ENCODE measurements around the gene SLC16A10.

DNA sequence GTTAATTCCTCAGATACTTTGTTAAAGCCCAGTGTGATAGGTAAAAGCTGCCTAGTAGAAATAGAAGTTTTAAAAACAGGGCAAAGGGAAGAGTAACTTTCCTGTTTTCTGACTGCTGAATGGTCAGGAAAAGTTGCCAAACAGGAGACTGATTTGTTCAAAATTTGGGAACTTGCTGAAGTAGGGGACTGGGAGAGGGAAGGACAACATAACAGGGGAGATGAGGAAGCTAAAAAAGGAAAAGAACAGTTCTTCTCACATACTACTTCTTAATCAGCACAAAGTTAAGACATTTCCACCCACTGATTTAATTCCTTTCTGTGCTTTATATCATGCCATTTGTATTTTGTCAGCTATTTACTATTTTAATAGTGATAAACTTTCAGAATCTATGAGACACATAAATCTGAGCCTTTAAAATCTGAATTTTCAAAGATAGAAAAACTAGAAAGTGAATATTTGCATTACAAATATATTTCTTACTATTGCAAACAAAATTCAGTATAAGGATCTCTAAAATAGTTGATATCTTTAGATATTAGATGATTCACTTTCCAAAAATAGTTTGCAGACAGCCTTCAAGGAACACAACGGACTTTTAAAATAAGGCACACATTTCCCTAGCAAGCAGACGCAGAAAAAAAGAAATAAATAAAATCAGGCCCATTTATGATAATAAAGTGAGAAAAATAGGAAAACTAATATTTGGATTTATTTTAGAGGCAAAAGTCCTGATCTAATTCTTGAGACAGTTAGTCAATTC is 36.9 kb upstream of the SLC16A10 start:
- TF ChIP-seq, protein P1, sequence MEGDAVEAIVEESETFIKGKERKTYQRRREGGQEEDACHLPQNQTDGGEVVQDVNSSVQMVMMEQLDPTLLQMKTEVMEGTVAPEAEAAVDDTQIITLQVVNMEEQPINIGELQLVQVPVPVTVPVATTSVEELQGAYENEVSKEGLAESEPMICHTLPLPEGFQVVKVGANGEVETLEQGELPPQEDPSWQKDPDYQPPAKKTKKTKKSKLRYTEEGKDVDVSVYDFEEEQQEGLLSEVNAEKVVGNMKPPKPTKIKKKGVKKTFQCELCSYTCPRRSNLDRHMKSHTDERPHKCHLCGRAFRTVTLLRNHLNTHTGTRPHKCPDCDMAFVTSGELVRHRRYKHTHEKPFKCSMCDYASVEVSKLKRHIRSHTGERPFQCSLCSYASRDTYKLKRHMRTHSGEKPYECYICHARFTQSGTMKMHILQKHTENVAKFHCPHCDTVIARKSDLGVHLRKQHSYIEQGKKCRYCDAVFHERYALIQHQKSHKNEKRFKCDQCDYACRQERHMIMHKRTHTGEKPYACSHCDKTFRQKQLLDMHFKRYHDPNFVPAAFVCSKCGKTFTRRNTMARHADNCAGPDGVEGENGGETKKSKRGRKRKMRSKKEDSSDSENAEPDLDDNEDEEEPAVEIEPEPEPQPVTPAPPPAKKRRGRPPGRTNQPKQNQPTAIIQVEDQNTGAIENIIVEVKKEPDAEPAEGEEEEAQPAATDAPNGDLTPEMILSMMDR (optimal IDR thresholded peaks at IDR 0.05 in 1 of 3, IDR thresholded peaks at IDR 0.05 in 1 of 3, conservative IDR thresholded peaks at IDR 0.05 in 1 of 3; ENCODE audit: extremely low read depth in 1 of 3, insufficient read depth in 2 of 3, low read length in 3 of 3): no peak
- no peak for TF ChIP-seq EZH2 (IDR thresholded peaks at IDR 0.05; ENCODE audit: low read length)
